Measurements from ENCODE around the gene EGFL6.

EGFL6 gene, protein sequence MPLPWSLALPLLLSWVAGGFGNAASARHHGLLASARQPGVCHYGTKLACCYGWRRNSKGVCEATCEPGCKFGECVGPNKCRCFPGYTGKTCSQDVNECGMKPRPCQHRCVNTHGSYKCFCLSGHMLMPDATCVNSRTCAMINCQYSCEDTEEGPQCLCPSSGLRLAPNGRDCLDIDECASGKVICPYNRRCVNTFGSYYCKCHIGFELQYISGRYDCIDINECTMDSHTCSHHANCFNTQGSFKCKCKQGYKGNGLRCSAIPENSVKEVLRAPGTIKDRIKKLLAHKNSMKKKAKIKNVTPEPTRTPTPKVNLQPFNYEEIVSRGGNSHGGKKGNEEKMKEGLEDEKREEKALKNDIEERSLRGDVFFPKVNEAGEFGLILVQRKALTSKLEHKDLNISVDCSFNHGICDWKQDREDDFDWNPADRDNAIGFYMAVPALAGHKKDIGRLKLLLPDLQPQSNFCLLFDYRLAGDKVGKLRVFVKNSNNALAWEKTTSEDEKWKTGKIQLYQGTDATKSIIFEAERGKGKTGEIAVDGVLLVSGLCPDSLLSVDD

DNA sequence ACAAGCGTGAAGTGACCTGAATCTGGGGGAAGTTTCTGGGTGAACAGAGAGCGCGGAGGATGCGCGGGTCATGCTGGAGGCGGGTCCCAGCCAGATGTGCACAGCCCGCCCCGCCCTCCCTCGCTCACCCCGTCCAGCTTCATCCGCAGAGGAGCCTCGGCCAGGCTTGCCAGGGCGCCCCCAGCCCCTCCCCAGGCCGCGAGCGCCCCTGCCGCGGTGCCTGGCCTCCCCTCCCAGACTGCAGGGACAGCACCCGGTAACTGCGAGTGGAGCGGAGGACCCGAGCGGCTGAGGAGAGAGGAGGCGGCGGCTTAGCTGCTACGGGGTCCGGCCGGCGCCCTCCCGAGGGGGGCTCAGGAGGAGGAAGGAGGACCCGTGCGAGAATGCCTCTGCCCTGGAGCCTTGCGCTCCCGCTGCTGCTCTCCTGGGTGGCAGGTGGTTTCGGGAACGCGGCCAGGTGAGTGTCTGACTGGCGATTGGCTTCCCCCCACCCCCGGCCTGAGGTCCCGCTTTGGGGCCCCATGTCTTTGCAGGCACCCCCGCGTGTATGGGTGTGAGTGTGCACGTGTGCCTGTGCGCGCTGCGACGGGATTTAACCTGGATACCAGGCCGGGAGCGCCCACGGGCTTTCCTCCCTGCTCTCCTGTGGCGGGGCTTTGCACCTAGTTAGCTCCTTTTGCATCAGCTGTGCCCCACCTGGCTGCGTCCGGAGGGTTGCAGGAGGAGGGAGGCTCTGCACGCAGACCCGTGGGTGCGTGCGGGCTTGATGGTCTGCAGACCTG lies at the start of gene EGFL6:
Gene EGFL6 (plus strand): TSS at position 123 of the 782 bp plus-strand sequence. CDS start 261 bp downstream, at position 384.
- H3K4me1 ChIP-seq (ENCODE audit: low read length), result peaks cover 15% of the 10 kb centered on the region
- no peak for TF ChIP-seq EZH2phosphoT487 (IDR thresholded peaks at IDR 0.05; ENCODE audit: low read depth)
- TF ChIP-seq, protein P1, sequence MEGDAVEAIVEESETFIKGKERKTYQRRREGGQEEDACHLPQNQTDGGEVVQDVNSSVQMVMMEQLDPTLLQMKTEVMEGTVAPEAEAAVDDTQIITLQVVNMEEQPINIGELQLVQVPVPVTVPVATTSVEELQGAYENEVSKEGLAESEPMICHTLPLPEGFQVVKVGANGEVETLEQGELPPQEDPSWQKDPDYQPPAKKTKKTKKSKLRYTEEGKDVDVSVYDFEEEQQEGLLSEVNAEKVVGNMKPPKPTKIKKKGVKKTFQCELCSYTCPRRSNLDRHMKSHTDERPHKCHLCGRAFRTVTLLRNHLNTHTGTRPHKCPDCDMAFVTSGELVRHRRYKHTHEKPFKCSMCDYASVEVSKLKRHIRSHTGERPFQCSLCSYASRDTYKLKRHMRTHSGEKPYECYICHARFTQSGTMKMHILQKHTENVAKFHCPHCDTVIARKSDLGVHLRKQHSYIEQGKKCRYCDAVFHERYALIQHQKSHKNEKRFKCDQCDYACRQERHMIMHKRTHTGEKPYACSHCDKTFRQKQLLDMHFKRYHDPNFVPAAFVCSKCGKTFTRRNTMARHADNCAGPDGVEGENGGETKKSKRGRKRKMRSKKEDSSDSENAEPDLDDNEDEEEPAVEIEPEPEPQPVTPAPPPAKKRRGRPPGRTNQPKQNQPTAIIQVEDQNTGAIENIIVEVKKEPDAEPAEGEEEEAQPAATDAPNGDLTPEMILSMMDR (IDR thresholded peaks at IDR 0.05; ENCODE audit: low read depth, low read length), result no peak
- H2AFZ ChIP-seq (ENCODE audit: low read depth, low read length), result no peak within 1 kb of the TSS
- no peaks in the 10 kb centered on the region for H3K79me2 ChIP-seq (ENCODE audit: low read length)
- no peaks in the 10 kb centered on the region for H3K9me3 ChIP-seq (ENCODE audit: insufficient read depth, low read length)
- H3K27me3 ChIP-seq (ENCODE audit: low read depth, low read length), result no peaks in the 10 kb centered on the region
- no peak within 1 kb of the TSS for H3K4me3 ChIP-seq (ENCODE audit: low read length)
- H3K9ac ChIP-seq (ENCODE audit: low read length), result no peak within 1 kb of the TSS
- H4K20me1 ChIP-seq (ENCODE audit: insufficient read depth, low read length), result no peaks in the 10 kb centered on the region
- no peak within 1 kb of the TSS for H3K27ac ChIP-seq (ENCODE audit: low read length)
- H3K36me3 ChIP-seq (replicated peaks; ENCODE audit: low read depth, low read length), result no peaks in the 10 kb centered on the region
- no peak within 1 kb of the TSS for H3K4me2 ChIP-seq (ENCODE audit: low read length)

DNA sequence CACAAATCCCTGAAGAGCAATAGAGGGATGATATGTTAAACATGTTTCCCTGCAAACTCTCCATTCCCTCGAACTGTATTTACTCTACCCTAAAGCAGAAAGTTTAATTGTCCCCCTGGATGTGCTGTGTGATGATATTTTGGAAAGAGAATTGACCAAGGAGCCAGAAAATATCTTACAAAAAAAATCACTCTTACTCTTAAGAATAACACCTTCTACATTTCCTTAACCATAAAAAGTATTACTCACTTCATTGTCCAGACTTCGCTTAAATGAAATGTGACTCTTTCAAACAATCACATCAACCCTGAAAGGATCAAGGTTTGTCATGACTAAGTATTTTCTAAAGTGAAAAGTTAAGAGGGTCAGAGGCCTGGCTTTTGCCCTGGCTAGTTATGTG lies 49.0 kb upstream of the EGFL6 start:
- Histone ChIP-seq H3K9me3 (ENCODE audit: insufficient read depth, low read length) (no peaks in the 10 kb centered on the region), H4K20me1 (ENCODE audit: insufficient read depth, low read length) (no peaks in the 10 kb centered on the region), H3K27me3 (ENCODE audit: low read depth, low read length) (no peaks in the 10 kb centered on the region), H2AFZ (ENCODE audit: low read depth, low read length) (no peak overlapping the region), H3K36me3 (replicated peaks; ENCODE audit: low read depth, low read length) (no peaks in the 10 kb centered on the region), H3K27ac (ENCODE audit: low read length) (no peak overlapping the region), H3K4me3 (ENCODE audit: low read length) (no peak overlapping the region), H3K4me2 (ENCODE audit: low read length) (no peak overlapping the region), H3K4me1 (ENCODE audit: low read length) (peaks cover 16% of the 10 kb centered on the region), H3K9ac (ENCODE audit: low read length) (no peak overlapping the region), H3K79me2 (ENCODE audit: low read length) (no peaks in the 10 kb centered on the region)
- TF ChIP-seq EZH2phosphoT487 (IDR thresholded peaks at IDR 0.05; ENCODE audit: low read depth), result no peak
- TF ChIP-seq, protein P1 (IDR thresholded peaks at IDR 0.05; ENCODE audit: low read depth, low read length), result no peak

DNA sequence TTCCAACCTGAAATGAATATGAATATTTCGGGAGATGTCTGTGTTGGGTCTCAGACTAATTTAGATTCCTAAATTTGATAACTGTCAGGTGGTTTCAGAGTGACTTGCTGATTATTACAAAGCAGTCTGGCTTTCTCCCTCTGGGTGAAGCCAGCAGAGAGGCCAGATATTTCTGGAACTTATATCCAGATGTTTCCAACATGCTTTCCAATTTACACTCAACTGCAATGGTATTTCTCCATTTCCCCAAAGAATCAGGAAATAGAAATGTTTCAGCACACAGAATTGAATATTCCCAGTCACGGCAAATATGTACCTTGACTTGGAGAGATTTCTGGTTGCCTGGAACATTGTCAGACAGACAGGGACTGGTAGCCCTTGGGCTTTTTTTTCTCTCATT lies 48.5 kb upstream of the EGFL6 start:
- no peaks in the 10 kb centered on the region for H3K79me2 ChIP-seq (ENCODE audit: low read length)
- H4K20me1 ChIP-seq (ENCODE audit: insufficient read depth, low read length), result no peaks in the 10 kb centered on the region
- no peaks in the 10 kb centered on the region for H3K9me3 ChIP-seq (ENCODE audit: insufficient read depth, low read length)
- no peak overlapping the region for H3K4me3 ChIP-seq (ENCODE audit: low read length)
- TF ChIP-seq EZH2phosphoT487 (IDR thresholded peaks at IDR 0.05; ENCODE audit: low read depth), result no peak
- TF ChIP-seq, protein P1 (IDR thresholded peaks at IDR 0.05; ENCODE audit: low read depth, low read length), result no peak
- H3K9ac ChIP-seq (ENCODE audit: low read length), result no peak overlapping the region
- H3K27ac ChIP-seq (ENCODE audit: low read length), result no peak overlapping the region
- H3K4me2 ChIP-seq (ENCODE audit: low read length), result no peak overlapping the region
- H3K4me1 ChIP-seq (ENCODE audit: low read length), result peaks cover 16% of the 10 kb centered on the region
- no peaks in the 10 kb centered on the region for H3K36me3 ChIP-seq (replicated peaks; ENCODE audit: low read depth, low read length)
- H2AFZ ChIP-seq (ENCODE audit: low read depth, low read length), result no peak overlapping the region
- no peaks in the 10 kb centered on the region for H3K27me3 ChIP-seq (ENCODE audit: low read depth, low read length)

DNA sequence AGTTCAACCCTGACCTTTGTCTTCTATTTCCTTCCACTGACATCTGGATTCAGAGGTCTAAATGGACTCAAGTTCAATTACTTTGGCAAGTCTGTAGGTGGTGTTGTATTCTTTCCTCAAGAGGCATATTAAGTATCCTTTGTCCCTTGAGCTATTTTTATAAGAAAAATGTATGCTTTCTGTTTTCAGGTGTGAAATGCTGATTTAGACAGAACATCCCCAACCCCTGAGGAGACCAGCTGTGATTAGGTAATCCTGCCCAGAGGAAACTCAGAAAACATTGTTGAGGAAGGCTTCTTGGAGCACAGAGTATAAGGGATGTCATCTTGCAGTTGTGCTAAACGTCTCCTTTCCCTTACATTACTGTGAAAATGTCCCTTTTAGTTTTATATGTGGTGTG lies 46.6 kb upstream of the EGFL6 start:
- H3K27me3 ChIP-seq (ENCODE audit: low read depth, low read length), result no peaks in the 10 kb centered on the region
- no peaks in the 10 kb centered on the region for H3K9me3 ChIP-seq (ENCODE audit: insufficient read depth, low read length)
- TF ChIP-seq, protein P1 (IDR thresholded peaks at IDR 0.05; ENCODE audit: low read depth, low read length), result peak; percentile 46
- no peak for TF ChIP-seq EZH2phosphoT487 (IDR thresholded peaks at IDR 0.05; ENCODE audit: low read depth)
- no peak overlapping the region for H3K4me2 ChIP-seq (ENCODE audit: low read length)
- no peak overlapping the region for H3K4me3 ChIP-seq (ENCODE audit: low read length)
- no peaks in the 10 kb centered on the region for H3K36me3 ChIP-seq (replicated peaks; ENCODE audit: low read depth, low read length)
- no peak overlapping the region for H3K27ac ChIP-seq (ENCODE audit: low read length)
- no peak overlapping the region for H3K9ac ChIP-seq (ENCODE audit: low read length)
- H4K20me1 ChIP-seq (ENCODE audit: insufficient read depth, low read length), result no peaks in the 10 kb centered on the region
- H2AFZ ChIP-seq (ENCODE audit: low read depth, low read length), result no peak overlapping the region
- no peaks in the 10 kb centered on the region for H3K79me2 ChIP-seq (ENCODE audit: low read length)
- peaks cover 16% of the 10 kb centered on the region for H3K4me1 ChIP-seq (ENCODE audit: low read length)
